Measurements from ENCODE around the gene PLD5.
A peak's percentile ranks its signal among the peaks of the same experiment; 100 is the strongest.
"Not testable (repeated sequence)": the region's sequence is repeated elsewhere in the genome, so short reads cannot be mapped to it uniquely, and the experiment has no call there.

PLD5 gene

GRCh38 chr1:242065813-242066212 lies 458.7 kb downstream of the PLD5 start:
- DNase-seq (ENCODE audit: low spot score) (no peak), FAIRE-seq (no peak)

GRCh38 chr1:242062271-242062670 lies 462.2 kb downstream of the PLD5 start:
- FAIRE-seq (no peak), DNase-seq (ENCODE audit: low spot score) (no peak)

- no peak for FAIRE-seq
- DNase-seq (ENCODE audit: low spot score) = no peak
These were observed 464.5 kb downstream of the PLD5 start for GRCh38 chr1:242059976-242060375.

DNA sequence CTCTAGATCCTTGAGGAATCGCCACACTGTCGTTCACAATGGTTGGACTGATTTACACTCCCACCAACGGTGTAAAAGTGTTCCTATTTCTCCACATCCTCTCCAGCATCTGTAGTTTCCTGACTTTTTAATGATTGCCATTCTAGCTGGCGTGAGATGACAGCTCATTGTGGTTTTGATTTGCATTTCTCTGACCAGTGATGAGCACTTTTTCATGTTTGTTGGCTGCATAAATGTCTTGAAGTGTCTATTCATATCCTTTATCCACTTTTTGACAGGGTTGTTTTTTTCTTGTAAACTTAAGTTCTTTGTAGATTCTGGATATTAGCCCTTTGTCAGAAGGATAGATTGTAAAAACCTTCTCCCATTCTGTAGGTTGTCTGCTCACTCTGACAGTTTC lies 465.9 kb downstream of the PLD5 start:
- not testable (repeated sequence) for FAIRE-seq; DNase-seq (ENCODE audit: low spot score)

DNA sequence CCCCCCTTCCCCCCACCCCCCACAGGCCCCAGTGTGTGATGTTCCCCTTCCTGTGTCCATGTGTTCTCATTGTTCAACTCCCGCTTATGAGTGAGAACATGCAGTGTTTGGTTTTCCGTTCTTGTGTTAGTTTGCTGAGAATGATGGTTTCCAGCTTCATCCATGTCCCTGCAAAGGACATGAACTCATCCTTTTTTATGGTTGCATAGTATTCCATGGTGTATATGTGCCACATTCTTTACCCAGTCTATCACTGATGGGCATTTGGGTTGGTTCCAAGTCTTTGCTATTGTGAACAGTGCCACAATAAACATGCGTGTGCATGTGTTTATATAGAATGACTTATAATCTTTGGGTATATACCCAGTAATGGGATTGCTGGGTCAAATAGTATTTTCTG lies 466.3 kb downstream of the PLD5 start:
- DNase-seq (ENCODE audit: low spot score); FAIRE-seq: not testable (repeated sequence)

- no peak for FAIRE-seq
These were observed 466.8 kb downstream of the PLD5 start for GRCh38 chr1:242057745-242058115.

GRCh38 chr1:242056988-242057744 lies 467.3 kb downstream of the PLD5 start:
- FAIRE-seq (no peak), DNase-seq (ENCODE audit: low spot score) (no peak)

More at GRCh38 chr1:242057745-242058115, 466.8 kb downstream of the PLD5 start:
- DNase-seq (ENCODE audit: low spot score) = no peak

DNA sequence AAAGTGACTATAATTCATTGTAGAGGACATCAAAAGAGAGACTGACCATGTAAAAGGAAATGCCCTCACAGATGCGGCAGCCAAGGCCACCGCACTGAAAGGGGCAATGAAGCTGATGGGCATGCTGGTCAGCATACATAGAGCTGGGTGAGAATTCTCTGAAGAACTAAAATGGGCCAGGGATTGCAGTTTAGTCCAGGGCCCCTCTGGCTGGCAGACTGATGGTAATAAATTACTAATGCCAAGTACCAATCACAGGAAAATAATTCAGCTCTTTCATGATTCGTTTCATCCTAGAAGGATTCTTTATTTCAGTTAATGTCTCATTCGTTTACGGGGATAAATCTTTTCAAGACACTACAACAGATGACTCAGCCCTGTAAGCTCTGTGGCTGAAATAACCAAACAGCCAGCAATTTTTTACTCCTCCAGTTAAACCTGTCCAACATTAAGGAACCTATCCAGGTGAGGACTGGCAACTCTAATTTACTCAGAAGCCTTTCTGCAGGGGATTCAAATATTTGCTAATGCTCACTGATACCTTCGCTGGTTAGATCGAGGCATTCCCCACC lies 468.7 kb downstream of the PLD5 start:
- DNase-seq (ENCODE audit: low spot score) = peak; percentile 22
- no peak for FAIRE-seq

GRCh38 chr1:242043165-242043564 lies 481.3 kb downstream of the PLD5 start:
- FAIRE-seq = no peak

GRCh38 chr1:242034392-242034791 lies 490.1 kb downstream of the PLD5 start:
- FAIRE-seq = no peak
- DNase-seq (ENCODE audit: low spot score) = no peak

More at GRCh38 chr1:242043165-242043564, 481.3 kb downstream of the PLD5 start:
- DNase-seq (ENCODE audit: low spot score) = no peak

DNA sequence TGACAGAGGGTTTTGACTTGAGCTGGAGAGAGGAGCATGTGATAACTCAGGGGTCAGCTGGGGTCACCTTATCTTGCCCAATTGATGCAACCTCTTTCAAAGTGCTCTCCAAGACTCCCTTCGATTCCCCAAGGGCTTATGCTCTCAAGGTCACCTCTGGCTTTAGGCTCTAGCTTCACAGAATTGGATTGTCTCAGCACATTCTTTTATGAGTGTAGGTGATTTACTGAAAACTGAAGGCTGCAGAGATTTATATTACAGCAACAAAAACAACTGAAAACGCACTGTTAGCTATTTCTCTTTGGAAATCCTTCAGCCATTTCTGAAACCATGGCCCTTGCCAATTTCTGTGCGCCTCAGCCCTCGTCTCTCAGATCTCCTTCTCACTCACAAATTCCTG lies 491.1 kb downstream of the PLD5 start:
- DNase-seq (ENCODE audit: low spot score) (no peak), FAIRE-seq (no peak)

Data from urothelium cell line (cell line).